Activated CD4-positive, CD25-positive, alpha-beta regulatory T cell (primary cell): Measurements from ENCODE around the gene LASP1NB.
"Not testable (repeated sequence)": the region's sequence is repeated elsewhere in the genome, so short reads cannot be mapped to it uniquely, and the experiment has no call there.

Experiments used
- DNase-seq, 4 experiments: peaks; one replicate each; lab custom pipeline; 2025; lab: John Stamatoyannopoulos, UW

The LASP1NB gene

DNA sequence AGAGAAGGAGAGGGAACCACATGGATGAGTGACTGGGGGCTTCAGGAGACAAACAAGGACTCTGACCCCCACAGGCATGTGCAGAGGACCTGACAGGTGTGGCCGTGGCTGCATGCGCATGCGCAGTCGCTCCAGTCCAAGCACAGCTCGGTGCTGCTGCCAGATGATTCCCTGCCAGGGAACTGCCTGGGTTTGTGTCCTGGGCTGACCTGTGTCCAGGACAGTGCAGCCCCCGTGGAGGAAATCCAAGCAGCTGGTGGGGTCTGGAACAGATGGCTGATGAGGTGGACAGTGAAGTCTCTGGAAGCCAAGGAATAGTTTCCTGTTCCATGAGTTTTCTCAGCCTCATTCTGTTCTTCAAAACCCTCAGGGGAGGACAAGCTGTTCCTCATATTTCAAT lies 28.2 kb upstream of the LASP1NB start:
- DNase-seq, result no peak

DNA sequence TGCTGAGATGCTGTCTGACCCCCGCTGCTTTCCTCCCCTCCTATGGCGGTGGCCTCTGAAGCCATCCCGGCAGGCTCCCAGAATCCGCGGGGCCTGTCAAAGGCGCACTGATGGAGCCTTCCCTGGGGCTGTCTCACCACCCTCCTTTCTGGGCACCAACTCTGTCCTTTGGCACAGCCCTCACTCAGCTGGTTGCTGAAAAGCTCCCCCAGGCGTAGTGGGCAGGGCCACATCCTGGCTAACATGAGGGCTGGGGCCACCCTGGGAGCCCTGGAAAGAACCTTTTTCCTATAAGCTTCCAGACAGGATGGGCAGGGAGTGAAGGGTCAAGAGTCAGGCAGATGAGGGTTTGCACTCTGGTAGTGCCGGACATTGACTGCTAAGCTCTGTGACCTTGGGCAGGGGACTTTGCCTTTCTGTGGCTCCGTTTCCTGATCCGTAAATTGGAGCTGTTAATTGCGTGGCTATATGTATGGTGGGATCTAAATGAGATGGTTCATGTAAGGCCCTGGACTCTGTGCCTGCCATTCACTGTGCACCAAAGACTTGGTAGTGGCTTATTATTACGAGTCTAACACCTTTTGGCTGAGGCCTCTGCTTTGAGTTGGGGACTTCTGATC lies 27.6 kb upstream of the LASP1NB start:
- DNase-seq, result no peak

DNA sequence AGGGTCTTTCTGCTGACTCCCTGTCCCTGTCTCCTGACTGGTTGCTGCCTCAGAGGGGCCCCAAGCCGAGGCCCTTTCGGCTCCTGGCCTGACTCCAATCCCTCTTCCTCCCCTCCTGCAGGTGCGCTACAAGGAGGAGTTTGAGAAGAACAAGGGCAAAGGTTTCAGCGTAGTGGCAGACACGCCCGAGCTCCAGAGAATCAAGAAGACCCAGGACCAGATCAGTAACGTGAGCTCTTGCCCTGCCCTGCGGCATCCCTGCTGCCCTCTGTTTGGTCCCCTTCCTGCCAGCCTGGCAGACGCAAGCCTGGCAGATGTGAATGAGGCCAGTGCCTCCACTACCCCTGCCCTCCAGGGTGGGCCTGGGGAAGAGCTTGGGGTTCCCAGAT lies 27.1 kb upstream of the LASP1NB start:
- no peak for DNase-seq

DNA sequence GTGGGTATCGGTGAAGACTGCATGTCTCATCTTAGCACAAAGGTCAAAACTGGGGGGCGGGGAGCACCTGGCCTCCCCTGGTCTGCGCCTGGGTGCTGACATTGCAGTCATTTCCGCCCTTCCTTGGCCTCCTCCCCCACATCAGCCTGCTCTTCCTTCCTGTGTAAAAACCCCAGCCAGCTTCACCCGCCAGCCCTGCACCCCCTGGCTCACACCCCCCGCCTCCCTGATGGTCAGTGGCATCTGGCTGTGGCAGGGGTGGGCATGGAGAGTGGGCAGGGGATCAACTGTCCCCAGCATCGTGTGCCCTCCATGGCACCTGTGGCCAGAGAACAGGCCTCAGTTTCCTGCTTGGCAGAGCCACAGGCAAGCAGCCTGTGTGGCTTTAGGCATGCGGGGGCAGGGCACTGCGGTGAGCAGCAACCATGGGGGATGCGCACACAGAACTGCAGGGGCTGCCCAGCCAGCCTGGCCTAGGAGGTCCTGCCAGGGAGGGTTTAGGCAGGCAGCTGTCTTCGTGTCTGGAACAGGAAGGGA lies 26.5 kb upstream of the LASP1NB start:
- DNase-seq, result peak; percentile 59 to 72 (median 69)

DNA sequence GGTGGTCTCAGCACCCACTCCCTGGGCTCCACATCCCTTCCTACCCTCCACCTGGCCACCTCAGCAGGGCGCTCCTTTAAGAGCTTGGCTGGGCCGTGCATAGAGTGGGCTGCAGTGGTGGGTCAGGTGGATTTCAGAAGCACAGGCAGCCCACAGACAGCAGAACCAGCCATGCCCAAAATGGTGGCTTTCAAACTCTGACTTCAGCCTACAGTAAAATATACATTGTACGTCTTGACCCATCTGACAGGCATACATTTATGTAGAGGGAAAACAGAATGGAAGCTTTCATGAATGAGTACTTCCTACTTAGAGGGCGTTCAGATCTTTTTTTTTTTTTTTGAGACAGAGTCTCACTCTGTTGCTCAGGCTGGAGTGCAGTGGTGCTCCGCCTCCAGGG lies 26.0 kb upstream of the LASP1NB start:
- no peak for DNase-seq

DNA sequence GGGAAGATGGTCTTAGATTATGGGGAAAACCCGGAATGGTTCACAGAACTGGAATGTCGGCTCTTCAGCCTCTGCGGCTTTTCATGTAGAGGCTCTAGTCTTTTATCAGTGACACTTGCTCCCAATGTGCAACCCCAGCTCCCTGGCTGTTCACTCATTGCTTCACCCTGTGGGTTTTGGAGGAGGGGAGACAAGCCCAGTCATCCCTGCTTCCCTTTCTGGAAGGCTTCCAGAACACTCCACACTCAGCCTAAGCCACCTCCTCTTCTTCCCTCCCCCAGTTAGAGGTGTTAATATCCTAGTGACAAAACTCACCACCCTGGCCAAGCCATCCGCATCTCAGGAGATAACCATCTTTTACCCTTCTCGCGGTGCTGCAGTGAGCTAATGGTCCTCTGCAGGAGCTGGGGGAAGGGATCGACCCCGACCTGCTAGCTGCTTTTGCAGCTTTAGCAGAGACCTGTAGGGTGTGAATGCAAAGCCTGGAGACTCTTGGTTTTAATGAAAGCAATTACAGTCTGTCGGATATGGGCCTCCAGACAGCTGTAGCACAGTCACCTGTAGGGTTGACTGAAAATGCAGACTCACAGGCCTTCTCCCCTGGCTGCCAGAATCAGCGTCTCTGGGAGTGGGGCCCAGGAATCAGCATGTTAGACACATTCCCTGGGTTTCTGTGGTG lies 24.3 kb upstream of the LASP1NB start:
- DNase-seq, result no peak

DNA sequence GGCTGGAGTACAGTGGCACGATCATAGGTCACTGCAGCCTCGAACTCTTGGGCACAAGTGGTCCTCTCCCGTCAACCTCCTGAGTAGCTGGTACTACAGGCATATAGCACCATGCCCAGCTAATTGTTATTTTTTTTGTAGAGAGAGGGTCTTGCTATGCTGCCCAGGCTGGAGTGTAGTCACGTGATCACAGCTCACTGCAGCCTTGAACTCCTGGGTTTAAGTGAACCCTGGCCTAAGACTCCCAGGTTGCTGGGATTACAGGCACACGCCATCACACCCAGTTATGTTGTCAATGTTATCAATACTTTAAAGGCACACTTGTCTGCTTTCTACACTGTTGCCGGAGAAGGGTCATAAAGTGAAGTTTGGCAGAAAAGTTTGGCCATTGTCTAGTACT lies 22.0 kb upstream of the LASP1NB start:
- DNase-seq, result no peak

DNA sequence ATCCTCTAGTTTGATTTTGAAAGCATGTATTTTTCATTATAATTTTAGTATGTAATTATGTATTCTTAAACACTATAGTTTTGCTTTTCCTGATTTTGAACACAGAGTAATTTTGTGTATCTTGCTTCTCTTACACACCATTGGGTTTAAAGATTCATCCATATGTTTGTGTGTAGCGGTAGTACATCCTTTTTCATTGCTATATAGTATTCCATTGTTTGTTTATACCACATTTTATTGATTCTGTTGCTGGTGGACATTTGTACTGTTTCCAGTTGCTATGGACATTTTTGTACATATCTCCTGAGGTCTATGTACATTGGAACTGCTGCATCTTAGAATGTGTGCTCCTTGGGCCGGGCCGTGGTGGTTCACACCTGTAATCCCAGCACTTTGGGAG lies 20.5 kb upstream of the LASP1NB start:
- no peak for DNase-seq

DNA sequence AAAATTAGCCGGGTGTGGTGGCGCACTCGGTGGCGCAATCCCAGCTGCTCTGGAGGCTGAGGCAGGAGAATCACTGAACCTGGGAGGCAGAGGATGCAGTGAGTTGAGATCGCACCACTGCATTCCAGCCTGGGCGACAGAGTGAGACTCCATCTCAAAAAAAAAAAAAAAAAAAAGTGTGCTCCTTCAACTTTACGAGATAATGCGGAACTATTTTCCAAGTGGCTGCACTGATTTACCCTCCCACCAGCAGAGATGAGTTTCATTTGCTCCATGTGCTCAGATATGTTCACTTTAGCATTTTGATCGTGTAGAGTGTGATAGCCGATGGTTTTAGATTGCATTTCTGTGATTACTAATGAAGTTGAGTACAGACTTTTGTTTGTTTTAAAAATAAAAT lies 20.0 kb upstream of the LASP1NB start:
- DNase-seq, result no peak

DNA sequence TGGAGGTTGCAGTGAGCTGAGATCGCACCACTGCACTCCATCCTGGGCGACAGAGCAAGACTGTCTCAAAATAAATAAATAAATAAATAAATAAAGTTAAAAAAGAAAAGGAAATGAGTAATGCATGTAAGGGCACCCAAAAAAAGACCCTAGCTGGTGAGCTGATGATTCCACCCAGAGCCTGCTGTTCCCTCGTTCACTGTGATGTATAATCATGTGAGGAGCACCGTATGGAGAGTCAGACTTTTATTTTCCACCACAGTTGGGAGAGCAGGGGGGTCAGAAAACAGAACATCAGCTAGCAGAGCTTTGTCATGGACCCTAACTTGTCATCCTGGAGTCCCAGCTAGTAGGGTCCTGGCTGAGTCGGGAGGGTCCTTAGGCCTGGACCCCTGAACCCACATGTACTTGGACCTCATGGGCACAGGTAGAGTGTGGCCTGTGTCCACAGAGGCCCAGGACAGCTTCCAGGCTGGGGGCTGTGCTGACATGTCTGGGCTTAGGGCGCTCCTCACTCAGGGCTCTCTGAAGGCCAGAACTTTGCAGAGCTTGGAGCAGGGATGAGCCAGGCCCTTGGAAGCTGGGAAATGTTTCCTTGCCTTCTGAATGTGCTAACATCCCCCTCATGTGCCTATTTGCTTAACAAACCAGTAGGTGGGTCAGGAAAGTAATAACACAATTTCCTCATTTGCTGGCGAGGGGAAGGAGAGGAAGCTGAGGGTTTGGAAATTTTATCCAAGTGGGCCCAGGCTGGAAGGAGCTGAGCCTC lies 18.8 kb upstream of the LASP1NB start:
- no peak for DNase-seq

DNA sequence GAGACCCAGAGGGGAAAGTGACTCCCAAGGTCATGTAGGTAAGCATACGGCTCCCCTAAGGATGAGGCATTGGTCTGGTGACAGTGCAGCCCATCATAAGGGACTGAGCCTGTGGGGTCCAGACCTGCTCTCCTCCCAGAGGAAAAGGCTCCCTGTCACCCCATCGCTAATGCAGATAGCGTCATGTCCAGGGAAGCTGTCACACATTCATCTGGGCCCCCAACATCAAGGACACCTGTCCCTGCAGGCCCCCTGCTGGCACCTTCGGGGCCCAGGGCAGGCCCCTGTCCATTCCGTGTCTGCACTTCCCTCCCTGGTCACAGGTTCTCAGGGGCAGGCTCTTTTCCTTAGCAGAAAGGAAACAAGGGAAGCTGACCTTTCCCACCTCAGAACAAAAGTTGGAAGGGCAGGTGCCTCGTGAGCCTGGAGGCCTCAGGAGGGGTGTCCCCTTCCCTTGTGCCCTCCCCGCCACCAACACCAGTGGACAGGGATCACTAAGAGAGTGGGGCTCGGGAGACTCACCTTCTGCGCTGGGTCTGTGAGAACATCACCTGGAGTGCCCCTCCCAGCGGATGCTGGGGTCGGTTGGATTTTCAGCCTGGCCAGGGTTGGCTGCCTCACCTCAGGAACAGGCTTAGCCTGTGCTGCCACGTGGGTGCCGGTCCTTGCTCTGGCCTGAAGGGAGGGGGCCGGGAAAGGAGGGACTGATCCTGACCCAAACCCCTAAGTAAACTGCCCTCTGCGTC lies 17.3 kb upstream of the LASP1NB start:
- no peak for DNase-seq

DNA sequence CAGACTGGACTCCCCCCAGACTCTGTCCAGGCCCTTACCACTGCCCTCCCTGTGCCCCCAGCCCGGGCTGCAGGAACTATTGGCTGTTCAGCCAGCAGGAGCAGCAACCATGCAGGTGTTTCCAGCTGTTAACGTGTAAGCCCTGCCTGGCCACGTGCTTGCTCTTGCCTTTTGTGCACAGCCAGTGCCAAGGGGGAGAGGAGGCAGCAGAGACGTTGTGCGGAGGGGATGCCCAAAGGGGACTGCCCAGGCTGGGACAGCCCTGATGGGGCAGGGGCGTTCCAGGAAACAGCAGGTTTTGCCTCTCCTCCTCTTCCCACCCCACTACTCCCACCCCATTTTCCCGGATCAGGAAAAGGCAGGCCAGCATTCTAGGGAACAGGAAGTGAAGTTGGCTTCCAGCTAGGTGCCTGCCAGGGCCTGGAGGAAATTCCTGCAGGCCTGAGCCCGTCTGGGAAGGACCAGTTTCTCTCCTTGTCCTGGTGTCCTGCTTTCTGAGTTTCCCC lies 16.7 kb upstream of the LASP1NB start:
- DNase-seq, result no peak

DNA sequence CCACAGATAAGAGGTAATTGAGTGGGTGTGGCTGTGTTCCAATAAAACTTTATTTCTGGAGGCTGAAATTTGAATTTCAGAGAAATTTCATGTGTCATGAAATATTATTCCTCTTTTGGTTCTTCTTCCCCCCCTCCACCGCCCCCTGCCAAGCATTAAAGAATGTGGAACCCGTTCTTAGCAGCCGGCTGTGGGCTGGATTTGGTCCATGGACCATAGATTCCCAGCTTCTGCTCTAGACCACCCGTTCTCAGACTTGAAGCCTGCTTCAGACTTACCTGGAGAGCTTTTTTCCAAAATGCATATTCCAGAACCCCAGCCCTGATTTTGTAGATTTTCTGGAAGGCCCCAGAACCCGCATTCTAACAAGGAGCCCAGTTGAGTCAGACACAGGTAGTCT lies 15.1 kb upstream of the LASP1NB start:
- no peak for DNase-seq

DNA sequence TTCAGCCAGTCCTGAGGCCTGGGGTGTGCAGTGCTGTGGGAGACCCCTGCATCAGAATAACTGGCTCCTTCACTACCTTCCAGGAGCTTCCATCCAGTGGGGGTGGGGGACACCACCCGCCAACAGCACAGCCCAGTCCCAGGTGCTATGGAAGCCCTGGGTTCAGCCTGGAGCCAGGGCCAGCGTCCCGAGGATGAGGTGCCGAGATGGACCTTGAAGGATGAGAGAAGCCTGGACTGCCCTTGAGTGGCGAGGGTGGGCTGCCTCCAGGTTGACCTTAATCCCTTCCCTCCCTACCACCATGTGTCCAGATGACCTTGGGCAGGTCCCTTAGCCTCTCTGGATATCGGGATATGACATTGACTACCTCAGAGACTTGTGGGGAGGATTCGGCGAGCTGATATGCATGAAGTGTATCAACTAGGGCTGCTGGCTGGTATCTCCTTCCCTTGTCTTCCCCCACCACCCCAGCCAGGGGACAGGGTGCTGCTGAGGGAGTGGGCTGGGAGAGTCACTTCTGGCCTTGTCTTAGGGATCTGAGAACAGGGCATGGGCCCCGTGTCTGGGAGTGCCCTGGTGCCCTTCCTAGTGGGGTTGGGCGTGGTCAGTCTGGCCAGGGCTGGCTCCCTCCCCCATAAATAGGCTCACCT lies 14.2 kb upstream of the LASP1NB start:
- DNase-seq, result no peak

DNA sequence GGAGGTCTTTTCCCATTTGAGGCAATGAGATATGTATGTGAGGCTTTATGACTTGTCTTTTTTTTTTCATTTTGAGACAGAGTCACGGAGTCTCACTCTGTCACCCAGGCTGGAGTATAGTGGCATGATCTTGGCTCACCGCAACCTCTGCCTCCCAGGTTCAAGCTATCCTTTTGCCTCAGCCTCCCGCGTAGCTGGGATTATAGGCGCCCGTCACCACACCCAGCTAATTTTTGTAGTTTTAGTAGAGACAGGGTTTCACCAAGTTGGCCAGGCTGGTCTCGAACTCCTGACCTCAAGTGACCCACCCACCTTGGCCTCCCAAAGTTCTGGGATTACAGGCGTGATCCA lies 13.7 kb upstream of the LASP1NB start:
- not testable (repeated sequence) for DNase-seq

DNA sequence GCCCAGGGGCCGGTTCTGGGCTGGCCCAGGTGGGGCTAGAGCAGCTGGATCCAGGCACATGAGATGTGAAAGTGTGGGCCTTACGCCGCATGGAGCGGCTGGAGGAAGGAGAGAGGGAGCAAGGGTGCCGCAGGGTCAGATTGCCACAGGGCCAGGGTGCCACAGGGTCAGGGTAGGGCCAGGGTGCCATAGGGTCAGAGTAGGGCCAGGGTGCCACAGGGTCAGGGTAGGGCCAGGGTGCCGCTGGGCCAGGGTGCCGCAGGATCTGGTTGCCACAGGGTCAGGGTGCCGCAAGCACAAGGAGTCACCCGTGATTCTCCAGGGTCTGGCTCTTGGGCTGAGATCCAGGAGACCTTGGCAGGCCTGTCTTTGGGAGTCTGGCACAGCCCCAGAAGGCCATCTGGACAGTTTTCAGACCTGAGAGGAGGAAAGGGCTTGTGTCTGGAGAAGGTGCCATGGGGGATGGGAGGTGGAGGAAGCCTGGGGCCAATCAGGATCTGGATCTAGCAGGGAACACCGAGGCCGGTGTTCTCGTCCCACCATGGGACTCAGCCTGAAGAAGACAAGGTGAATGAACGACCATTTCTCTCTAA lies 13.1 kb upstream of the LASP1NB start:
- no peak for DNase-seq

DNA sequence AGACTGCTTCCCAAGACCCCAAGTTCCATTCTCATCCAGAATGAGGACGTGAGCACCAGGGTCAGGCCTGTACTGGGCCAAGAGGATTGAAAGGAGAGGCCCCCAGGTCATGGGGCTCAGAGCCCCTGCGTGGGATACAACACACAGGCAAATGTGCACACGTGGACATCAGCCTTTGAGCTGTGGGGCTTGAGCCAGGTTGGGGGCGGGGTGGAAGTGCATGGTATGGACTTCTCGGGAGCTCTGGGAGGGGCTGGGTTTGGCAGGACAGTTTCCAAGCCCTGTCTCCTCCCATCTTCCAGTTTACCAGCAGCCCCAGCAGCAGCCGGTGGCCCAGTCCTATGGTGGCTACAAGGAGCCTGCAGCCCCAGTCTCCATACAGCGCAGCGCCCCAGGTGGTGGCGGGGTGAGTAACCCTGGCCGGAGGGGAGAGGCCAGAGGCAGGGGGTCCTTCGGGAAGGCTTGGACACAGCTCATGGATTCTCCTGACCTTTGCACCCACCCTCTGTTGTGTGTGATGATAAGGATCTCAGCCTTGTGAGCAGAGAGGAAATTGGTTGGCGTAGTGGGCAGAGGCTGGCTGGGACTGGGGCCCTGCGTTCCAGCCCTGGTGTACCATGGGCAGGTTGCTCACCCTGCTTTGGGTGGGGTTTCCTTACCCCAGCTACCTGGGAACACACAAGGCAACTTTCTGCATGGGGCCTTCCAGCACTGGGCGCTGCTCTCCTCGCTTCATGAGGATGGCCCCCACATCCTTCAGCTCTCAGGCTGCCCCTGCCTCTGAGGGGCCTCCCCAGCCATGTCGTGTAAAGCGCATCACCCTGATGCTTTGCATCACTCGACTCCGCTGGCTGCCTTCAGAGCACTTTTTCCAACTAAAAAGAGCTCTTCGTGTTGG lies 10.4 kb upstream of the LASP1NB start:
- no peak for DNase-seq

DNA sequence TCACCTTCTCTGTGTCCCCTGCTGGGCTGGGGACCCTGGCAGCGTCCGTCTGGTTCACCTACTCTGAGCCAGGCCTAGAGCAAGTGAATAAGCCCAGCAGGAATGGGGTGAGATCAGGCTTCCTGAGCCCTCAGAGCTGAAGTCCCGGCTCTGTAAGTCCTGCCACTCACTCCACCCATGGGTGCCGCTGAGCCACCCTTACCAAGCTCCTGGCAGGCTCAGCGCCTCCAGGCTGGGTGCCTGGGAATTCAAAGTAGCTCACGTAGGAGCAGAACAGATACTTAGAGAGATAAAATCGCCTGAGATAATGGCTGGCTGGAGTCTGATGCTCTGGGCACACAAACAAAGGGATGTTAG lies 9.8 kb upstream of the LASP1NB start:
- DNase-seq, result no peak

DNA sequence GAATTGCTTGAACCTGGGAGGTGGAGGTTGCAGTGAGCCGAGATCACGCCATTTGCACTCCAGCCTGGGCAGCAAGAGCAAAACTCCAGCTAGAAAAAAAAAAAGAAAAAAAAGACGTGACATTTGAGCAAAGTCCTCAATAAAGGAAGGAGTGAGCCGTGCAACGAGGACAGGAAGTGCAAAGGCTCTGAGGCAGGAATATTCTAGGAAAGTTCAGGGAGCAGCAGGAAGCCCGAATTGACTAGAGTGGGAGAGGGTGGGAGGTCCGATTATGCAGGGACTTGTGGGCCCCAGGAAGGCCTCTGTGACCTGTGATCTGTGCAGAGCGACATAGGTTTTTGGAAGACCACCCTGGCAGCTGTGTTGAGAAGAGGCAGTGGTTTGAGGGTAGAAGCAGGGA lies 8.6 kb upstream of the LASP1NB start:
- no peak for DNase-seq

DNA sequence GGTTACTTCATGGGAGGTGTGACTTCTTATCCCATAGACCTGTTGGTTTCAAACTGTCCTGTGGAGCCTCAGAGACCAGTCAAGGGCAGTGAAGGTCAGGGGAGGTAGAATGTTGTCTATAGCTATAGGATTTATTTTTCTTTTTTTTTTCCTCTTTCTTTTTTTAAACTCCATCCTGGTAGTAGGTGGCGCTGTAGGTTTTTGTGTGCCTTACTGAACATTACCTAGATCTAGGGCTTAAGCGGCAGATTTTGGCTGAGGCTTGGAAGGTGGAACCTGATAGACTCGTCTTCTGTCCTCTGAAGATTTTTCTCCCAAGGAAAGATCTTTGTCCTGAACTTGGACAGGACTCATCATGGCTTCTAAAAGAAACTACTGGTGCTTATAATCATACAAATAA lies 8.2 kb upstream of the LASP1NB start:
- no peak for DNase-seq
